HG02973 (cell line): ENCODE data around the gene RMND5A.
A peak's percentile ranks its signal among the peaks of the same experiment; 100 is the strongest.

Experiments used
- ATAC-seq: cut with Tn5 transposase; IDR thresholded peaks from one replicate; pipeline ENCODE4 v1.9.1; 2021; ENCODE audit warnings: moderate library complexity; ENCODE audit not compliant: unreplicated experiment

Gene RMND5A

GRCh38 chr2:86764661-86765309 lies 44.7 kb downstream of the RMND5A start:
- peak; percentile 50 for ATAC-seq

- ATAC-seq, result no peak
Measured at GRCh38 chr2:86765310-86765695, 45.2 kb downstream of the RMND5A start.

- no peak for ATAC-seq
Measured at GRCh38 chr2:86768189-86768949, 48.3 kb downstream of the RMND5A start.

- ATAC-seq, result no peak
Measured at GRCh38 chr2:86769838-86770237, 49.7 kb downstream of the RMND5A start.

GRCh38 chr2:86770816-86771301 lies 50.8 kb downstream of the RMND5A start:
- ATAC-seq, result no peak

GRCh38 chr2:86772611-86773010 lies 52.5 kb downstream of the RMND5A start:
- no peak for ATAC-seq

GRCh38 chr2:86774862-86775261 lies 54.8 kb downstream of the RMND5A start:
- ATAC-seq, result no peak

- no peak for ATAC-seq
Measured at GRCh38 chr2:86775338-86775737, 55.2 kb downstream of the RMND5A start.

GRCh38 chr2:86776532-86776931 lies 56.4 kb downstream of the RMND5A start:
- no peak for ATAC-seq

- no peak for ATAC-seq
Measured at GRCh38 chr2:86778957-86779356, 58.9 kb downstream of the RMND5A start.

GRCh38 chr2:86779971-86780370 lies 59.9 kb downstream of the RMND5A start:
- no peak for ATAC-seq

GRCh38 chr2:86781363-86781762 lies 61.3 kb downstream of the RMND5A start:
- no peak for ATAC-seq

- ATAC-seq, result no peak
Measured at GRCh38 chr2:86782748-86783147, 62.7 kb downstream of the RMND5A start.

- ATAC-seq, result peak; percentile 94
Measured at GRCh38 chr2:86783615-86784339, 63.7 kb downstream of the RMND5A start.

- no peak for ATAC-seq
Measured at GRCh38 chr2:86785456-86785855, 65.4 kb downstream of the RMND5A start.

GRCh38 chr2:86786001-86786536 lies 66.0 kb downstream of the RMND5A start:
- no peak for ATAC-seq

GRCh38 chr2:86787736-86788135 lies 67.6 kb downstream of the RMND5A start:
- ATAC-seq, result no peak

- ATAC-seq, result no peak
Measured at GRCh38 chr2:86788165-86788564, 68.1 kb downstream of the RMND5A start.

- no peak for ATAC-seq
Measured at GRCh38 chr2:86788881-86789686, 69.0 kb downstream of the RMND5A start.

- no peak for ATAC-seq
Measured at GRCh38 chr2:86789687-86790133, 69.6 kb downstream of the RMND5A start.
